ENCODE results near the gene TEX14.

DNA sequence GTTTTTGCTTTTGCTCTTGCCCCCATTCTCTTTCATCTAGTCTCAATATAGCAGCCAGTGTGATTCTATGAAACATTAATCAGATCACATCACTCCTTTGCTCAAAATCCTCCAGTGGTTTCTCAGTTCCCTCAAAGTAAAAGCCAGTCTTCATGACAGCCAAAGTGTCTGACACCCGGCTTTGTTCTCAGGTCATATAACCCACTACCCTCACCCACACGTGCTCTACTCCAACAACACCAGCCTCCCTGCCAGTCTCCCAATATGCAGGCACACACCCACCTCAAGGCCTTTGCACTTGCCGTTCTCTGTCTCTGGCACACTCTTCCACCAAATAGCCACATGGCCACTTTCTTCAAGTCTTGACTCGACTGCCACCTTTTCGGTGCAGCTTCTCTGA lies 181.8 kb downstream of the TEX14 start:
- TF ChIP-seq, protein P1, sequence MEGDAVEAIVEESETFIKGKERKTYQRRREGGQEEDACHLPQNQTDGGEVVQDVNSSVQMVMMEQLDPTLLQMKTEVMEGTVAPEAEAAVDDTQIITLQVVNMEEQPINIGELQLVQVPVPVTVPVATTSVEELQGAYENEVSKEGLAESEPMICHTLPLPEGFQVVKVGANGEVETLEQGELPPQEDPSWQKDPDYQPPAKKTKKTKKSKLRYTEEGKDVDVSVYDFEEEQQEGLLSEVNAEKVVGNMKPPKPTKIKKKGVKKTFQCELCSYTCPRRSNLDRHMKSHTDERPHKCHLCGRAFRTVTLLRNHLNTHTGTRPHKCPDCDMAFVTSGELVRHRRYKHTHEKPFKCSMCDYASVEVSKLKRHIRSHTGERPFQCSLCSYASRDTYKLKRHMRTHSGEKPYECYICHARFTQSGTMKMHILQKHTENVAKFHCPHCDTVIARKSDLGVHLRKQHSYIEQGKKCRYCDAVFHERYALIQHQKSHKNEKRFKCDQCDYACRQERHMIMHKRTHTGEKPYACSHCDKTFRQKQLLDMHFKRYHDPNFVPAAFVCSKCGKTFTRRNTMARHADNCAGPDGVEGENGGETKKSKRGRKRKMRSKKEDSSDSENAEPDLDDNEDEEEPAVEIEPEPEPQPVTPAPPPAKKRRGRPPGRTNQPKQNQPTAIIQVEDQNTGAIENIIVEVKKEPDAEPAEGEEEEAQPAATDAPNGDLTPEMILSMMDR (IDR thresholded peaks at IDR 0.05) = no peak
- no peak for TF ChIP-seq ZFX (IDR thresholded peaks at IDR 0.05; ENCODE audit: borderline replicate concordance)

Measured in 22Rv1 (cell line).